Progenitor cell of endocrine pancreas (in vitro differentiated cells): ENCODE measurements around the gene IDH2. TPM values are rescaled to one million over a fixed set of nuclear protein-coding genes. Genes with fewer than 3 reads are reported as not detected.

Experiments used
- DNase-seq: peaks from one replicate; pipeline ENCODE4 v3.0.0; 2021; ENCODE audit warnings: low spot score; ENCODE audit not compliant: unreplicated experiment
- H3K27ac Mint-ChIP-seq: 2 replicates; pipeline ENCODE4 v1.8.0; 2021; ENCODE audit warnings: mild to moderate bottlenecking, moderate library complexity, mixed read lengths
- H3K27me3 Mint-ChIP-seq: 2 replicates; pipeline ENCODE4 v1.8.0; 2021; ENCODE audit warnings: mixed read lengths
- H3K36me3 Mint-ChIP-seq: 2 replicates; pipeline ENCODE4 v1.8.0; 2022; ENCODE audit warnings: mixed read lengths; ENCODE audit not compliant: insufficient read depth
- H3K4me1 Mint-ChIP-seq: 2 replicates; pipeline ENCODE4 v1.8.0; 2021; ENCODE audit warnings: low read depth, mixed read lengths
- H3K4me3 Mint-ChIP-seq: 2 replicates; pipeline ENCODE4 v1.8.0; 2021; ENCODE audit warnings: low read depth, mild to moderate bottlenecking, moderate library complexity, mixed read lengths
- H3K9me3 Mint-ChIP-seq: 2 replicates; pipeline ENCODE4 v1.8.0; 2021; ENCODE audit warnings: low read depth, mixed read lengths
- total RNA-seq: library from RNA; stranded (reverse); gene quantifications from 2 replicates; pipeline ENCODE4 v1.2.1, GENCODE V29; 2021
- TF ChIP-seq, protein P1 (sequence below): fragments of 200-600 bp; sonication (generic); IDR thresholded peaks from one replicate; pipeline ENCODE4 v1.5.0; 2021; ENCODE audit warnings: antibody characterized with exemption, mild to moderate bottlenecking; ENCODE audit not compliant: unreplicated experiment

IDH2 gene
- total RNA-seq, 1 donor from 2014 or later = 164 TPM

DNA sequence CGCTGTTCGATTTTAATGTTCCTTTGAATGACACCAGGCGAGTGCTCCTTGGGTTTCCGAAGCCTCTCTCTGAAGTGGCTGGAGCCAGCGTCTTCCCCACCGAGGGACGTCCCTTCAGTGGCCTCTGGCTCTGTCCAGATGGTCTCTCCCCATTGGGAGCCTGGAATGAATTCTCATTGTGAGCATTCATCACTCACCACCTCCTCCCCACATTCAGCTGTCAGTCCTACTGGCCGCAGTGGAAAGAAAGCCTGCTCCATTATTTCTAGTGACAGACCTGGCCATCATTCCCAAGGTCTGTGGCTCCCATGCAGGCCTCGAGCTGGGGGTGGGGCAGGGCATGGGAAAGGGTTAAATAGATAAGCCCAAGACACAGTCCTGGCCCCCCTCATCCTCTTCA is 65.9 kb downstream of the IDH2 start:
- TF ChIP-seq, protein P1, sequence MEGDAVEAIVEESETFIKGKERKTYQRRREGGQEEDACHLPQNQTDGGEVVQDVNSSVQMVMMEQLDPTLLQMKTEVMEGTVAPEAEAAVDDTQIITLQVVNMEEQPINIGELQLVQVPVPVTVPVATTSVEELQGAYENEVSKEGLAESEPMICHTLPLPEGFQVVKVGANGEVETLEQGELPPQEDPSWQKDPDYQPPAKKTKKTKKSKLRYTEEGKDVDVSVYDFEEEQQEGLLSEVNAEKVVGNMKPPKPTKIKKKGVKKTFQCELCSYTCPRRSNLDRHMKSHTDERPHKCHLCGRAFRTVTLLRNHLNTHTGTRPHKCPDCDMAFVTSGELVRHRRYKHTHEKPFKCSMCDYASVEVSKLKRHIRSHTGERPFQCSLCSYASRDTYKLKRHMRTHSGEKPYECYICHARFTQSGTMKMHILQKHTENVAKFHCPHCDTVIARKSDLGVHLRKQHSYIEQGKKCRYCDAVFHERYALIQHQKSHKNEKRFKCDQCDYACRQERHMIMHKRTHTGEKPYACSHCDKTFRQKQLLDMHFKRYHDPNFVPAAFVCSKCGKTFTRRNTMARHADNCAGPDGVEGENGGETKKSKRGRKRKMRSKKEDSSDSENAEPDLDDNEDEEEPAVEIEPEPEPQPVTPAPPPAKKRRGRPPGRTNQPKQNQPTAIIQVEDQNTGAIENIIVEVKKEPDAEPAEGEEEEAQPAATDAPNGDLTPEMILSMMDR = no peak
- DNase-seq = no peak
- H3K9me3 Mint-ChIP-seq = no peaks in the 10 kb centered on the region
- peak overlapping the region; percentile 53 for H3K27ac Mint-ChIP-seq
- H3K36me3 Mint-ChIP-seq = no peaks in the 10 kb centered on the region
- no peak overlapping the region for H3K4me3 Mint-ChIP-seq
- peaks cover 64% of the 10 kb centered on the region for H3K4me1 Mint-ChIP-seq
- no peaks in the 10 kb centered on the region for H3K27me3 Mint-ChIP-seq

DNA sequence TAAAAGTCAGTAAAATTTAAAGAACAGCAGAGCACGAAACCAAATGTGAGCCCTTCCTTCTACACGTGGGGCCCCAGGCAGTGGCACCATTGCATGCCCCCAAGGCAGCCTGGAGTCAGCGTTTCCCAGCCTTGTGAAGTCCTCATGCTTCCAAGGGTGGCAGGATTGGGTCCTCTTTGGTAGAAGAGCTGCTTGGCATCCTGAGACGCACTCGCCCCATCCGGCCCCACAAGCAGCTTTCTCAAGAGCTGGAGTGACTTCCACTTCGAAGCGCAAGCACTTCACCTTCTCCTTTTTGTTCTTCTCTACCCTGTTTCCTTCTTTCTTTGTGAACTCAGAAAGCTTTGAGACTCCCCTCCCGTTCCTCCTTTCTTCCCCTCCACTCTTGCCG is 66.4 kb downstream of the IDH2 start:
- no peaks in the 10 kb centered on the region for H3K9me3 Mint-ChIP-seq
- peaks cover 60% of the 10 kb centered on the region for H3K4me1 Mint-ChIP-seq
- peak overlapping the region; percentile 89 for H3K27ac Mint-ChIP-seq
- DNase-seq = no peak
- H3K4me3 Mint-ChIP-seq = no peak overlapping the region
- TF ChIP-seq, protein P1 = no peak
- H3K27me3 Mint-ChIP-seq = no peaks in the 10 kb centered on the region
- H3K36me3 Mint-ChIP-seq = no peaks in the 10 kb centered on the region

DNA sequence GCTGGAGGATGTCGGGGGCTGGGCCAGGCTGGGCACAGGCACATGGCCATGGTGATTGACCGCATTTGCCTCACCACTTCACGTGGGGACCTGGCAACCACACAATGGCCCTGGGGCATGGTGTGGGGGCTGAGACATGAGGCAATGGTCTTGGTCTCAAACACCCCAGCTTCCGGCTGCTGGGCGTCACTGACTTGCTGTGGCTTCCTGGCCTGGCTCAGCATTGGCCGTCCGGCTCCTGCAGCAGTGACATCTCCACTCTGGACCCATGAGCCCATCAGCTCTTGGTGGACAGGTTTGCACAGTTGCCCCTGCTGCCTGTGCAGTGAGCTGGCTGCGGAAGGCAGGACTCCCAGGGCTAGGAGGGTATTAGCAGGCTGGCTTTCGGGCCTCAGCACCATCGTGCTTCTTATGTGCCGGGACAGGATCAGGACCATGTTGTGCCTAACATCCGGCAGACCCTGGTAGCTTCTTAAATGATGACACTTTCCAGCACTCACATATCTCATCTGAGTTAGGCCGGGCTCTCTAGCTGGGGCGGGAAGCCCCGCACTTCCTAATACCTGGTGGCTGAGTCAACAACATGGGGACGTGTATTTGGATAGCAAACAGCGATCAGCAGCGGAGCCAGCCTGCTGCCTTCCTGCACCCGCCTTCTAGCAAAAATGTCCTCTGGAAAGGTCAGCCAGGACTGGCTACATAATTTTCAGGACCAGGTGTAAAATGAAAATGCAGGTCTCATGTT is 67.0 kb downstream of the IDH2 start:
- H3K4me1 Mint-ChIP-seq = peaks cover 54% of the 10 kb centered on the region
- peak overlapping the region; percentile 12 for H3K4me3 Mint-ChIP-seq

DNA sequence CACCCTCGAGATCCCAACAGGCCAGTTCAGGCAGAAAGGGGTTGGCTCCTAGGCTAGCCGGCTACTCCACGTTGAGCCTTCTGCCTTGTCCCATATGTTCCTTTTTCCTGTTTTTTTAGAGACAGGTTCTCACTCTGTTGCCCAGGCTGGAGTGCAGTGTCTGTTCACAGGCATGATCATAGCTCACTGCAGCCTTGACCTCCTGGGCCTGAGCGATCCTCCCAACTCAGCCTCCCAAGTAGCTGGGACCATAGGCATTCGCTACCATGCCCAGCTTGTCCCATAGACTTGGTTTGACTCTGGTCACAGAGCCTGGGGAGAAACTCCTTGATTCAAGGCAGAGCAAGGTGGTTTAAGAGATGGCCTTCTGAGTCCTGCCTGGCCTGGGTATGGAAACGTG is 68.8 kb downstream of the IDH2 start:
- Mint-ChIP-seq H3K4me3 (no peak overlapping the region), H3K9me3 (no peaks in the 10 kb centered on the region), H3K36me3 (no peaks in the 10 kb centered on the region), H3K27me3 (no peaks in the 10 kb centered on the region), H3K4me1 (peaks cover 52% of the 10 kb centered on the region), H3K27ac (no peak overlapping the region)
- TF ChIP-seq, protein P1 = no peak
- DNase-seq = no peak

More for the DNA sequence above, 67.0 kb downstream of the IDH2 start:
- Mint-ChIP-seq H3K27me3 (no peaks in the 10 kb centered on the region), H3K36me3 (no peaks in the 10 kb centered on the region), H3K9me3 (no peaks in the 10 kb centered on the region), H3K27ac (peak overlapping the region; percentile 89)
- TF ChIP-seq, protein P1 = no peak
- no peak for DNase-seq

Other genes starting within 250 kb of the IDH2 start
- 29.2 and 30.9 TPM in 2 replicates for gene AP3S2, start 208.5 kb downstream of the IDH2 start, total RNA-seq
- 19.6 and 20.4 TPM in 2 replicates for gene ARPIN, start 189.5 kb downstream of the IDH2 start, total RNA-seq
- gene ZNF710, start 101.1 kb downstream of the IDH2 start, total RNA-seq = 69.3 and 70.0 TPM in 2 replicates
- 36.4 and 41.9 TPM in 2 replicates for gene SEMA4B, start 98.9 kb upstream of the IDH2 start, total RNA-seq
- 28.3 and 30.3 TPM in 2 replicates for gene CIB1, start 131.5 kb upstream of the IDH2 start, total RNA-seq
- 7.8 and 8.6 TPM in 2 replicates for gene GDPGP1, start 131.7 kb upstream of the IDH2 start, total RNA-seq
- gene TTLL13, start 147.1 kb upstream of the IDH2 start, total RNA-seq = 0.69 TPM in 1 of 2 replicates, not detected in the other
- gene NGRN, start 163.2 kb upstream of the IDH2 start, total RNA-seq = 110 and 121 TPM in 2 replicates
- gene ZNF774, start 249.8 kb upstream of the IDH2 start, total RNA-seq = 9.5 and 13.8 TPM in 2 replicates